ENCODE data around the gene ZFAND6. TPM values are rescaled to one million over a fixed set of nuclear protein-coding genes. Genes with fewer than 3 reads are reported as not detected.

The ZFAND6 gene
- total RNA-seq, 1 experiment from 2014 or later = 113 TPM

Small RNAs within 50 kb of the gene (small RNA-seq; reads per million reads assigned to genes)
- gene RF00017 = not detected

Other genes starting within 250 kb of the ZFAND6 start
- gene MTHFS, start 162.7 kb upstream of the ZFAND6 start, total RNA-seq (2014; rRNA removed; shearing (Covaris generic)) = 34.1 and 37.1 TPM in 2 replicates
- 0.31 TPM in 1 of 2 replicates, not detected in the other for gene BCL2A1, start 88.5 kb upstream of the ZFAND6 start, total RNA-seq (2014; rRNA removed; shearing (Covaris generic))
- gene FAH, start 93.3 kb downstream of the ZFAND6 start, total RNA-seq (2014; rRNA removed; shearing (Covaris generic)) = 27.6 and 32.9 TPM in 2 replicates
- not detected in 2 replicates for gene CTXND1, start 192.5 kb downstream of the ZFAND6 start, total RNA-seq (2014; rRNA removed; shearing (Covaris generic))